Ammon's horn (tissue), 1 donor: ENCODE data around the gene SLC39A11.
A peak's percentile ranks its signal among the peaks of the same experiment; 100 is the strongest.
"Not testable (repeated sequence)": the region's sequence is repeated elsewhere in the genome, so short reads cannot be mapped to it uniquely, and the experiment has no call there.

ENCODE experiments used
- DNase-seq: peaks from one replicate; pipeline ENCODE4 v3.0.0-alpha.2; 2016; ENCODE audit warnings: low spot score

The SLC39A11 gene

GRCh38 chr17:73092523-73093135 lies at the start of gene SLC39A11:
SLC39A11 (minus strand) TSS chr17:73092688; CDS start chr17:73088764, 3,924 bp downstream.
- peak; percentile 98 for DNase-seq

- no peak for DNase-seq
These were observed 48.9 kb upstream of the SLC39A11 start for GRCh38 chr17:73141411-73141810.

GRCh38 chr17:73140566-73140965 lies 48.1 kb upstream of the SLC39A11 start:
- DNase-seq = no peak

GRCh38 chr17:73139296-73139695 lies 46.8 kb upstream of the SLC39A11 start:
- DNase-seq = no peak

- no peak for DNase-seq
These were observed 46.2 kb upstream of the SLC39A11 start for GRCh38 chr17:73138541-73139138.

GRCh38 chr17:73137376-73137775 lies 44.9 kb upstream of the SLC39A11 start:
- DNase-seq = no peak

- DNase-seq = no peak
These were observed 43.3 kb upstream of the SLC39A11 start for GRCh38 chr17:73135766-73136165.

- no peak for DNase-seq
These were observed 41.6 kb upstream of the SLC39A11 start for GRCh38 chr17:73133911-73134649.

GRCh38 chr17:73132085-73132492 lies 39.6 kb upstream of the SLC39A11 start:
- DNase-seq = no peak

GRCh38 chr17:73131439-73131838 lies 39.0 kb upstream of the SLC39A11 start:
- not testable (repeated sequence) for DNase-seq

- no peak for DNase-seq
These were observed 38.5 kb upstream of the SLC39A11 start for GRCh38 chr17:73130977-73131376.

- DNase-seq = no peak
These were observed 36.0 kb upstream of the SLC39A11 start for GRCh38 chr17:73128496-73128895.

GRCh38 chr17:73126716-73127473 lies 34.4 kb upstream of the SLC39A11 start:
- DNase-seq = no peak

GRCh38 chr17:73123606-73124320 lies 31.3 kb upstream of the SLC39A11 start:
- DNase-seq = no peak

GRCh38 chr17:73122953-73123605 lies 30.6 kb upstream of the SLC39A11 start:
- no peak for DNase-seq

GRCh38 chr17:73121506-73121905 lies 29.0 kb upstream of the SLC39A11 start:
- DNase-seq = no peak

- no peak for DNase-seq
These were observed 27.1 kb upstream of the SLC39A11 start for GRCh38 chr17:73119631-73120030.

- peak; percentile 28 for DNase-seq
These were observed 26.5 kb upstream of the SLC39A11 start for GRCh38 chr17:73118951-73119391.

GRCh38 chr17:73118139-73118538 lies 25.7 kb upstream of the SLC39A11 start:
- DNase-seq = no peak

GRCh38 chr17:73112246-73112645 lies 19.8 kb upstream of the SLC39A11 start:
- DNase-seq = no peak

GRCh38 chr17:73111386-73111785 lies 18.9 kb upstream of the SLC39A11 start:
- DNase-seq = no peak
